Thyroid gland (tissue), 4 donors: Measurements from ENCODE around the gene TRAFD1. TPM values are rescaled to one million over a fixed set of nuclear protein-coding genes. Genes with fewer than 3 reads are reported as not detected.

Experiments used
- DNase-seq, 2 donors: peaks; one replicate each; pipeline ENCODE4 v3.0.0-alpha.2; 2019
- H3K27ac ChIP-seq, 3 donors: fragments of 200-600 bp; sonication (generic); 1 replicate in 2 of 3; 2 replicates in 1 of 3; pipeline ENCODE4 v1.5.1; 2016 to 2019; ENCODE audit warnings: mild to moderate bottlenecking in 1 of 3, moderate library complexity in 1 of 3
- H3K27me3 ChIP-seq: fragments of 200-600 bp; sonication (generic); one replicate; pipeline ENCODE4 v1.5.1; 2019
- H3K36me3 ChIP-seq, 2 donors: fragments of 200-600 bp; sonication (generic); one replicate each; pipeline ENCODE4 v1.5.1; 2016 to 2019
- H3K4me1 ChIP-seq, 2 donors: fragments of 200-600 bp; sonication (generic); one replicate each; pipeline ENCODE4 v1.5.1; 2017 to 2019
- H3K4me3 ChIP-seq, 3 donors: fragments of 200-600 bp; sonication (generic); replicated peaks in 1 of 3; 1 replicate in 2 of 3; 2 replicates in 1 of 3; pipeline ENCODE4 v1.5.1; 2016; ENCODE audit warnings: mild to moderate bottlenecking in 1 of 3
- H3K9me3 ChIP-seq: fragments of 200-600 bp; sonication (generic); one replicate; pipeline ENCODE4 v1.5.1; 2017
- CTCF ChIP-seq, 6 experiments: fragments of 200-600 bp in 3 of 6; fragments of 450-650 bp in 3 of 6; sonication (generic) in 3 of 6; IDR thresholded peaks; one replicate each; pipeline ENCODE4 v1.5.1; 2016 to 2019; ENCODE audit warnings: antibody characterized with exemption in 6 of 6, mild to moderate bottlenecking in 2 of 6, inconsistent platforms in 1 of 6, moderate library complexity in 1 of 6
- POLR2A ChIP-seq, 2 donors: fragments of 450-650 bp; IDR thresholded peaks; one replicate each; pipeline ENCODE4 v1.6.1; 2017; ENCODE audit warnings: antibody characterized with exemption in 2 of 2, mild to moderate bottlenecking in 2 of 2, moderate library complexity in 1 of 2
- WGBS, 2 donors: methylation state at CpG; one replicate each; pipeline ENCODE4 v1.1.5; 2017; 5-methylcytosine and 5-hydroxymethylcytosine counted together
- intact Hi-C: fragments of 100-400 bp; cut with DNase I; formaldehyde crosslinking; loops from one replicate; pipeline ENCODE4 v1.15.1; 2023
- microRNA-seq: library from miRNA; unstranded; fragments of <30 nt; microRNA quantifications from one replicate; pipeline ENCODE4, GENCODE V29; 2016
- small RNA-seq: library from RNA; depleted of rRNA; stranded (forward); fragments of <200 nt; gene quantifications from one replicate; pipeline ENCODE3, GENCODE V24; 2016
- total RNA-seq, 4 donors: library from RNA; depleted of rRNA; stranded (reverse); fragments of >200 nt; gene quantifications; one replicate each; pipeline ENCODE4 v1.2.3, GENCODE V29; 2016

Gene TRAFD1
- total RNA-seq, 4 donors from 2014 or later: 24.6 to 34.4 (median 27.9) TPM

- H3K27ac ChIP-seq: no peak overlapping the region
- no peak overlapping the region for H3K4me3 ChIP-seq
- intact Hi-C loops: no loop called here
- 86 to 87% methylated on average over 9 of the region's 9 CpGs for WGBS, 2 donors
- H3K27me3 ChIP-seq: no peaks in the 10 kb centered on the region
- TF ChIP-seq CTCF (IDR thresholded peaks at IDR 0.05): peak in 4 of 6 experiments; percentile 36 to 68 (median 58)
- TF ChIP-seq POLR2A (IDR thresholded peaks at IDR 0.05): no peak
- peak; percentile 69 to 70 for DNase-seq
- peaks cover 0 to 3% of the 10 kb centered on the region in 2 donors for H3K4me1 ChIP-seq
- H3K9me3 ChIP-seq: no peaks in the 10 kb centered on the region
- H3K36me3 ChIP-seq: peaks cover 40 to 47% of the 10 kb centered on the region in 2 donors
Observed at GRCh38 chr12:112198120-112198733, 72.9 kb downstream of the TRAFD1 start.

GRCh38 chr12:112199136-112199535 is 73.8 kb downstream of the TRAFD1 start:
- H3K9me3 ChIP-seq: no peaks in the 10 kb centered on the region
- intact Hi-C loops: no loop called here
- H3K27me3 ChIP-seq: no peaks in the 10 kb centered on the region
- DNase-seq: no peak
- peaks cover 40 to 47% of the 10 kb centered on the region in 2 donors for H3K36me3 ChIP-seq
- H3K27ac ChIP-seq: no peak overlapping the region
- peaks cover 0 to 3% of the 10 kb centered on the region in 2 donors for H3K4me1 ChIP-seq
- H3K4me3 ChIP-seq: no peak overlapping the region
- 73 to 74% methylated on average over 4 of the region's 4 CpGs for WGBS, 2 donors
- TF ChIP-seq POLR2A (IDR thresholded peaks at IDR 0.05): no peak
- no peak for TF ChIP-seq CTCF (IDR thresholded peaks at IDR 0.05)

Small RNA genes lying within 50 kb of the gene (microRNA-seq; reads per million reads assigned to microRNA genes)
- not detected for gene MIR6861

Small RNA genes lying within 50 kb of the gene (small RNA-seq; reads per million reads assigned to genes)
- gene RF00019: not detected

Other genes starting within 250 kb of the TRAFD1 start
- gene TMEM116, start 112.4 kb upstream of the TRAFD1 start, total RNA-seq: 10 to 100 TPM; 20.0 to 33.0 (median 26.6) TPM
- gene ERP29, start 112.1 kb upstream of the TRAFD1 start, total RNA-seq: 10 to 100 TPM; 66.1 to 93.3 (median 80.7) TPM
- 10 to 100 TPM; 22.4 to 37.1 (median 24.7) TPM for gene NAA25, start 16.8 kb upstream of the TRAFD1 start, total RNA-seq